Lung microvascular endothelial cell (primary cell): ENCODE results near the gene HARS1. TPM values are rescaled to one million over a fixed set of nuclear protein-coding genes. Genes with fewer than 3 reads are reported as not detected.
"Not testable (repeated sequence)": the region's sequence is repeated elsewhere in the genome, so short reads cannot be mapped to it uniquely, and the experiment has no call there.

Experiments
- DNase-seq, 2 donors: peaks; one replicate each; pipeline versions ENCODE4 v3.0.0 to v3.0.0-alpha.2; 2010; ENCODE audit warnings: low read depth in 2 of 2
- total RNA-seq: library from RNA; depleted of rRNA; stranded (reverse); fragments of >200 nt; gene quantifications from 2 replicates; pipeline ENCODE4 v1.2.1, GENCODE V29; 2014

Gene HARS1
- total RNA-seq, 1 donor from 2014 or later = 43.1 TPM

GRCh38 chr5:140677947-140678346 lies 13.2 kb downstream of the HARS1 start:
- no peak for DNase-seq

GRCh38 chr5:140674629-140675028 lies 16.5 kb downstream of the HARS1 start:
- DNase-seq = no peak

GRCh38 chr5:140674211-140674610 lies 17.0 kb downstream of the HARS1 start:
- no peak for DNase-seq

GRCh38 chr5:140673187-140673976 lies 17.8 kb downstream of the HARS1 start, which contains the start of gene DND1:
TSS of gene DND1 (minus strand) at chr5:140673576. CDS start at chr5:140673542, 34 bp downstream.
- DNase-seq = no peak

- DNase-seq = peak in 1 of 2 donors; percentile 26
These were observed 18.5 kb downstream of the HARS1 start for GRCh38 chr5:140672455-140673186.

GRCh38 chr5:140671472-140672125 lies 19.6 kb downstream of the HARS1 start:
- no peak for DNase-seq

- not testable (repeated sequence) for DNase-seq
These were observed 20.1 kb downstream of the HARS1 start for GRCh38 chr5:140671035-140671434.

- peak; percentile 85 to 92 for DNase-seq
These were observed 26.6 kb downstream of the HARS1 start, which contains the start of gene WDR55 for GRCh38 chr5:140664359-140665119. TSS of gene WDR55 (plus strand) at chr5:140664904. CDS start at chr5:140664913, 9 bp downstream.

- no peak for DNase-seq
These were observed 27.2 kb downstream of the HARS1 start for GRCh38 chr5:140664030-140664358.

- DNase-seq = not testable (repeated sequence)
These were observed 30.8 kb downstream of the HARS1 start for GRCh38 chr5:140660371-140660770.

- DNase-seq = no peak
These were observed 32.3 kb downstream of the HARS1 start for GRCh38 chr5:140658870-140659269.

GRCh38 chr5:140647042-140647419 lies 44.1 kb downstream of the HARS1 start:
- DNase-seq = peak; percentile 10 to 23

GRCh38 chr5:140642718-140643117 lies 48.5 kb downstream of the HARS1 start:
- DNase-seq = no peak

- DNase-seq = no peak
These were observed 49.5 kb downstream of the HARS1 start for GRCh38 chr5:140641716-140642115.

GRCh38 chr5:140639148-140639981 lies 51.8 kb downstream of the HARS1 start, which contains the start of gene TMCO6:
TSS of gene TMCO6 (plus strand) at chr5:140639451. CDS start at chr5:140639528, 77 bp downstream.
- DNase-seq = peak; percentile 95 to 96

GRCh38 chr5:140638898-140639147 lies 52.3 kb downstream of the HARS1 start:
- not testable (repeated sequence) for DNase-seq

GRCh38 chr5:140637371-140638100 lies 53.6 kb downstream of the HARS1 start:
- no peak for DNase-seq

GRCh38 chr5:140635291-140636257 lies 55.6 kb downstream of the HARS1 start:
- no peak for DNase-seq

GRCh38 chr5:140634103-140634502 lies 57.1 kb downstream of the HARS1 start:
- DNase-seq = no peak
